Astrocyte of the cerebellum (primary cell): ENCODE results near the gene PATJ.
A peak's percentile ranks its signal among the peaks of the same experiment; 100 is the strongest.

Experiments used
- DNase-seq: peaks from one replicate; pipeline ENCODE4 v3.0.0-alpha.2; 2011; ENCODE audit warnings: low read depth
- H3K4me3 ChIP-seq: 2 replicates; pipeline ENCODE4 v1.5.1; 2011; ENCODE audit warnings: mild to moderate bottlenecking, low read depth, low read length, moderate library complexity
- CTCF ChIP-seq: IDR thresholded peaks from 2 replicates; pipeline ENCODE4 v1.5.1; 2012; ENCODE audit warnings: low read length, low read depth, moderate library complexity, mild to moderate bottlenecking; ENCODE audit errors: missing control alignments
- in situ Hi-C: cut with HindIII; loops from 2 replicates; pipeline ENCODE4 v1.10.0; 2017; ENCODE audit warnings: low sequenced_read_pairs

The PATJ gene

GRCh38 chr1:61953076-61953789, 211.0 kb downstream of the PATJ start:
- DNase-seq = peak; percentile 20
- no peak overlapping the region for H3K4me3 ChIP-seq
- in situ Hi-C loops = no loop called here
- TF ChIP-seq CTCF = no peak

GRCh38 chr1:61953790-61954150, 211.5 kb downstream of the PATJ start:
- no peak for DNase-seq
- TF ChIP-seq CTCF = no peak
- H3K4me3 ChIP-seq = no peak overlapping the region
- in situ Hi-C loops = no loop called here

GRCh38 chr1:61955261-61955660, 213.0 kb downstream of the PATJ start:
- in situ Hi-C loops = no loop called here
- H3K4me3 ChIP-seq = no peak overlapping the region
- no peak for TF ChIP-seq CTCF

GRCh38 chr1:61956016-61956645, 213.9 kb downstream of the PATJ start:
- H3K4me3 ChIP-seq = no peak overlapping the region
- no peak for TF ChIP-seq CTCF
- no peak for DNase-seq
- in situ Hi-C loops = no loop called here

More at GRCh38 chr1:61955261-61955660, 213.0 kb downstream of the PATJ start:
- no peak for DNase-seq

- TF ChIP-seq CTCF = no peak
- in situ Hi-C loops = no loop called here
- no peak for DNase-seq
Measured at GRCh38 chr1:61956784-61957183, 214.5 kb downstream of the PATJ start.

GRCh38 chr1:61961009-61961408, 218.7 kb downstream of the PATJ start:
- DNase-seq = no peak

More at GRCh38 chr1:61956784-61957183, 214.5 kb downstream of the PATJ start:
- H3K4me3 ChIP-seq = no peak overlapping the region

More at GRCh38 chr1:61961009-61961408, 218.7 kb downstream of the PATJ start:
- in situ Hi-C loops = no loop called here
- no peak for TF ChIP-seq CTCF
- H3K4me3 ChIP-seq = no peak overlapping the region
